PFSK-1 (cell line): ENCODE data around the gene FPR1.

Experiments used
- POLR2AphosphoS5 ChIP-seq: IDR thresholded peaks from 2 replicates; pipeline ENCODE4 v1.6.1; 2012; ENCODE audit warnings: low read depth, mild to moderate bottlenecking, control low read depth, low read length, moderate library complexity
- TAF1 ChIP-seq: IDR thresholded peaks from 2 replicates; pipeline ENCODE4 v1.6.1; 2012; ENCODE audit warnings: low read length, control low read depth, borderline replicate concordance; ENCODE audit not compliant: insufficient read depth
- TF ChIP-seq, protein P1 (sequence below), 2 experiments: IDR thresholded peaks; 2 replicates each; pipeline versions ENCODE4 v1.6.1 to v1.8.0; 2011 to 2012; ENCODE audit warnings: low read depth in 2 of 2, low read length in 2 of 2, control low read depth in 1 of 2, inconsistent platforms in 1 of 2, mild to moderate bottlenecking in 1 of 2, moderate library complexity in 1 of 2; ENCODE audit not compliant: insufficient read depth in 1 of 2

GRCh38 chr19:51786646-51787494 is 35.2 kb upstream of the FPR1 start:
- TF ChIP-seq, protein P1, sequence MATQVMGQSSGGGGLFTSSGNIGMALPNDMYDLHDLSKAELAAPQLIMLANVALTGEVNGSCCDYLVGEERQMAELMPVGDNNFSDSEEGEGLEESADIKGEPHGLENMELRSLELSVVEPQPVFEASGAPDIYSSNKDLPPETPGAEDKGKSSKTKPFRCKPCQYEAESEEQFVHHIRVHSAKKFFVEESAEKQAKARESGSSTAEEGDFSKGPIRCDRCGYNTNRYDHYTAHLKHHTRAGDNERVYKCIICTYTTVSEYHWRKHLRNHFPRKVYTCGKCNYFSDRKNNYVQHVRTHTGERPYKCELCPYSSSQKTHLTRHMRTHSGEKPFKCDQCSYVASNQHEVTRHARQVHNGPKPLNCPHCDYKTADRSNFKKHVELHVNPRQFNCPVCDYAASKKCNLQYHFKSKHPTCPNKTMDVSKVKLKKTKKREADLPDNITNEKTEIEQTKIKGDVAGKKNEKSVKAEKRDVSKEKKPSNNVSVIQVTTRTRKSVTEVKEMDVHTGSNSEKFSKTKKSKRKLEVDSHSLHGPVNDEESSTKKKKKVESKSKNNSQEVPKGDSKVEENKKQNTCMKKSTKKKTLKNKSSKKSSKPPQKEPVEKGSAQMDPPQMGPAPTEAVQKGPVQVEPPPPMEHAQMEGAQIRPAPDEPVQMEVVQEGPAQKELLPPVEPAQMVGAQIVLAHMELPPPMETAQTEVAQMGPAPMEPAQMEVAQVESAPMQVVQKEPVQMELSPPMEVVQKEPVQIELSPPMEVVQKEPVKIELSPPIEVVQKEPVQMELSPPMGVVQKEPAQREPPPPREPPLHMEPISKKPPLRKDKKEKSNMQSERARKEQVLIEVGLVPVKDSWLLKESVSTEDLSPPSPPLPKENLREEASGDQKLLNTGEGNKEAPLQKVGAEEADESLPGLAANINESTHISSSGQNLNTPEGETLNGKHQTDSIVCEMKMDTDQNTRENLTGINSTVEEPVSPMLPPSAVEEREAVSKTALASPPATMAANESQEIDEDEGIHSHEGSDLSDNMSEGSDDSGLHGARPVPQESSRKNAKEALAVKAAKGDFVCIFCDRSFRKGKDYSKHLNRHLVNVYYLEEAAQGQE (IDR thresholded peaks at IDR 0.05; ENCODE audit: insufficient read depth in 1 of 2, low read depth in 2 of 2, low read length in 2 of 2) = no peak
- TF ChIP-seq TAF1 (no peak), POLR2AphosphoS5 (no peak)
